GM19193 (cell line): ENCODE measurements around the gene DNAJC15.

Source experiments
- POLR2A ChIP-seq: IDR thresholded peaks from 4 replicates; pipeline ENCODE4 v1.6.1; 2011; ENCODE audit not compliant: insufficient read depth, insufficient read length; ENCODE audit errors: extremely low read depth

The DNAJC15 gene

GRCh38 chr13:43145534-43146196 lies 122.3 kb downstream of the DNAJC15 start:
- TF ChIP-seq POLR2A: no peak

- TF ChIP-seq POLR2A: no peak
These were observed 123.0 kb downstream of the DNAJC15 start for GRCh38 chr13:43146400-43146799.

- TF ChIP-seq POLR2A: no peak
These were observed 127.2 kb downstream of the DNAJC15 start for GRCh38 chr13:43150369-43151207.

- no peak for TF ChIP-seq POLR2A
These were observed 130.2 kb downstream of the DNAJC15 start for GRCh38 chr13:43153436-43154090.

- no peak for TF ChIP-seq POLR2A
These were observed 130.8 kb downstream of the DNAJC15 start for GRCh38 chr13:43154156-43154651.

GRCh38 chr13:43154839-43155238 lies 131.5 kb downstream of the DNAJC15 start:
- TF ChIP-seq POLR2A: no peak

GRCh38 chr13:43156916-43157315 lies 133.5 kb downstream of the DNAJC15 start:
- no peak for TF ChIP-seq POLR2A

GRCh38 chr13:43157796-43158195 lies 134.4 kb downstream of the DNAJC15 start:
- no peak for TF ChIP-seq POLR2A

GRCh38 chr13:43158516-43158915 lies 135.1 kb downstream of the DNAJC15 start:
- TF ChIP-seq POLR2A: no peak

GRCh38 chr13:43159026-43159461 lies 135.7 kb downstream of the DNAJC15 start:
- no peak for TF ChIP-seq POLR2A
